HG03135 (cell line): Measurements from ENCODE around the gene CAPN12.
"Not testable (repeated sequence)": the region's sequence is repeated elsewhere in the genome, so short reads cannot be mapped to it uniquely, and the experiment has no call there.

ENCODE experiments used
- ATAC-seq: cut with Tn5 transposase; IDR thresholded peaks from one replicate; pipeline ENCODE4 v1.9.1; 2021; ENCODE audit warnings: mild to moderate bottlenecking, moderate library complexity; ENCODE audit not compliant: unreplicated experiment

The CAPN12 gene

GRCh38 chr19:38744298-38744681 lies at the start of gene CAPN12:
Gene CAPN12 (minus strand): TSS chr19:38744474. CDS start chr19:38744165, 309 bp downstream.
- ATAC-seq = no peak

GRCh38 chr19:38793671-38794070 lies 49.4 kb upstream of the CAPN12 start:
- no peak for ATAC-seq

GRCh38 chr19:38793177-38793576 lies 48.9 kb upstream of the CAPN12 start:
- ATAC-seq = no peak

GRCh38 chr19:38792250-38793111 lies 48.2 kb upstream of the CAPN12 start:
- no peak for ATAC-seq

- ATAC-seq = not testable (repeated sequence)
These were observed 47.3 kb upstream of the CAPN12 start for GRCh38 chr19:38791451-38792064.

GRCh38 chr19:38790507-38791403 lies 46.5 kb upstream of the CAPN12 start:
- ATAC-seq = not testable (repeated sequence)

GRCh38 chr19:38788478-38789243 lies 44.4 kb upstream of the CAPN12 start, which contains the start of gene LGALS7B:
Gene LGALS7B (plus strand): TSS chr19:38789200. CDS start chr19:38789227, 27 bp downstream.
- ATAC-seq = no peak

- no peak for ATAC-seq
These were observed 42.4 kb upstream of the CAPN12 start for GRCh38 chr19:38786572-38787265.

- not testable (repeated sequence) for ATAC-seq
These were observed 41.8 kb upstream of the CAPN12 start for GRCh38 chr19:38786061-38786460.

- ATAC-seq = no peak
These were observed 41.0 kb upstream of the CAPN12 start for GRCh38 chr19:38785187-38785699.

GRCh38 chr19:38784224-38784623 lies 40.0 kb upstream of the CAPN12 start:
- ATAC-seq = no peak

- ATAC-seq = not testable (repeated sequence)
These were observed 37.9 kb upstream of the CAPN12 start for GRCh38 chr19:38782212-38782611.

- no peak for ATAC-seq
These were observed 36.8 kb upstream of the CAPN12 start for GRCh38 chr19:38781058-38781457.

- no peak for ATAC-seq
These were observed 36.2 kb upstream of the CAPN12 start for GRCh38 chr19:38780443-38780842.

- no peak for ATAC-seq
These were observed 34.5 kb upstream of the CAPN12 start for GRCh38 chr19:38778733-38779132.

- no peak for ATAC-seq
These were observed 30.1 kb upstream of the CAPN12 start for GRCh38 chr19:38774181-38774950.

GRCh38 chr19:38773469-38774177 lies 29.3 kb upstream of the CAPN12 start, which contains the start of gene LGALS7:
Gene LGALS7 (minus strand): TSS chr19:38773517. CDS start chr19:38773492, 25 bp downstream.
- no peak for ATAC-seq

- not testable (repeated sequence) for ATAC-seq
These were observed 27.3 kb upstream of the CAPN12 start for GRCh38 chr19:38771569-38771968.
